Activated T-cell treated with anti-CD3 and anti-CD28 coated beads for 24 hours (primary cell): ENCODE data around the gene ABHD5.

Experiments used
- DNase-seq: peaks from one replicate; pipeline ENCODE4 v3.0.0-alpha.2; 2020; ENCODE audit warnings: low read depth

ABHD5 gene

DNA sequence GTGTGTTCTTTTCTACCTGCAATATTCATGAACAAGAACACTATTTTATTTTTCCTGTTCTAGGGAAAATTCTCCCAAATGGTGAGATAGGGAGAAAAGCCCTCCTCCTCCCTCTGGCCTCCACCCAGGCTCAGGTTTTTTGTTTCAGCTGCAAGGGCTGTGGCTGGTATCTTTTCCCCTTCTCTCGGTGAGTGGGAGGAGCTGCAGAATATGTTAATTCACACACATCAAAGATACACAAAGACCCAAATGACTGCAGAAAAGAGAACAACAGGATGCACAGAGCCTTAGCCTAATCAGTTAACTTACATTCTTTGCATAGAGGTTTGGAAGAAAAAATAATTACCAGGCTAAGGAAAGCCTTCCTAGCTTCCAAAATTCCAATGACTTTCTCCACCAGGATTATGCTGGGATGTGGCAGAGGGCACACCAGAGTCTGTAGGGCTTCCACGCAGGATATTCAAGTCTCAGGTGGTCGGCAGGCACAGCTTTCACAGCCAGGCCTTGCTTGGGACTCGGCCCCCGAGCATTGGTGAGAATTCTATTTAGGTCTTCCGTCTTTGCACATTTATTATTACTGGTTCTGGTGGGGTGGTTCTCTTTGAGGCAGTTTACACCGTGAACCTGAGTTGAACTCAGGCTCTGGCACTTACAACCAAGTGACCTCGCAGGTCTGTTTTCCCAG, 64.9 kb downstream of the ABHD5 start:
- no peak for DNase-seq

DNA sequence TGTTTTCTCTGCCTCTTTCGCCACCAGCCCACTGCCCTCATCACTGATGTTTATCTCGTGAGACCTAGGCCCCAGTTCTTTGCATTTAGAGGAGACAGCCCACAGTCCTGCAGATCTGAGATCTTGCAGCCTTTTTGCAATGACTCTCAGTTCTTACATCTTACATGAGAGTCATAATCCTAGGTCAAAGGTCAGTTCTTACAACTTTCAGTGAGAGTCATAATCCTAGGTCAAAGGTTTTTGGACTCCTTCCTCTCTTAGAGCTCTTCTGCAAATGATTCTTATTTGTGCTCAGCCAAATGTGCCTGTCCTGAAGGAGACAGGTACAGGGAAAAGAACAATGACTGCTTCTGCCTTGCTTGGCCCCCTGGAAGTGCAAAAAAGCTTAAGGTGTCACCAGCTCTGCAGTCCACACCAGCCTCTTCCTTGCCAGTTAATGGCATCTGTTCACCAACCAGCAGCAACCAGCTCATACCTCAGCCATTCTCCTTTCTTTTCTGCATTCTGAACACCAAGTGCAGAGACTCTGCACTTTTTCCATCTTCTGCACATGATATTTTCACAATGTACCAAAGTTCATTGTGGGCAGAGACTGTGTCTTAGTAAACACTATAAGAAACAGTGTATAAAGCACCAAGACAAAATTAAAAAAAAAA, 67.1 kb downstream of the ABHD5 start:
- no peak for DNase-seq

DNA sequence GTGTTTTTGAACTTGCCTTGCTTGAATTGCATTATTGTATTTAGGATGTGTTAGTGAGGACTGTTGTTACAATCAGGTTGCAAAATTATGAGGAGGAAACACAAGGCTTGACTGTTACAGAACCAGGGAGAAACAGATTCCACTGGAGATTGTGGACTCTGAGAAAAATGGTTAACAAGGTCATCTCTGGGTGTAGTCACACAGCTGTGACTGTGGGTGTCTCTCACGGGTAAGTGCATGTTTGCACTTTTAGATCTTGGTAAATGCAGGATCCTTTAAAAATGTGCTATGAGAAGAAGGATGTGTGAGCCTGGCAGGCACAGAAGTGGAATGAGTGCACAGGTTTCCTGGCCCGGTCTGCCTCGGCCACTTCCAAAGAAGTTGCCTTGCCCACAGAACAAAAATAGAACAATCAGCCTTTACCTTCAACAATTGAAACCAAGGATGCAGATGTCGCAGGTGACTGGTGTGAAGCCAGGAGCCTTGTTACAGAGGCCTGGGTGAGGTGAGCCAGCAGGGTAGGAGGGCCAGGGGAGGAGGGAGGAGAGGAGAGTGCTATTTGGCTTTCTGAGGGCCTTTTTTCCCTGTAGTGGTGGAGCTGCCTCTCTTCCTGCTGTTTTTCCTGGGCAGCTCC, 68.0 kb downstream of the ABHD5 start:
- no peak for DNase-seq

DNA sequence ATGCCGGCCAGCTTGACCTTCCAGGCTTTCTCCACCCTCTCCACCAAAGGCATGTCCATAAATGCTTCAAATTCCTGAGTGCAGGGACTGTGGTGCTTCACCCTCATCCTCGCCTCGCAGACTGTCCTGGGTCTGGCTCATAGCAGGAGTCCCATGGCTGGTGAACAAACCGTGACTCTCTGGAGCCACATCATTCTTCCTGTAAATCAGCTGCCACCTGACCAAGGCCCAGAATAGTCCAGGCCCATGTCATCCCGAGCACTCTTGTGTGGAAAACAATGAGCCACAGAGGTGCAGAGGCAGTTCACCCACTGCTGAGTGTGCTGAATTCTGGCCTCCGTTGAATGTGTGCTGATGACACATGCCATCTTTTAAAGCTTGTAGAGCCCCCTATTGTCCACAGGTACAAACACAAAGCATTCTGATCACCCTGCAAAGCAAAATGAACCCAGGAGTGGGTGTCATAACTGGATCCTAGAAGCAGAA, 68.6 kb downstream of the ABHD5 start:
- DNase-seq = no peak

DNA sequence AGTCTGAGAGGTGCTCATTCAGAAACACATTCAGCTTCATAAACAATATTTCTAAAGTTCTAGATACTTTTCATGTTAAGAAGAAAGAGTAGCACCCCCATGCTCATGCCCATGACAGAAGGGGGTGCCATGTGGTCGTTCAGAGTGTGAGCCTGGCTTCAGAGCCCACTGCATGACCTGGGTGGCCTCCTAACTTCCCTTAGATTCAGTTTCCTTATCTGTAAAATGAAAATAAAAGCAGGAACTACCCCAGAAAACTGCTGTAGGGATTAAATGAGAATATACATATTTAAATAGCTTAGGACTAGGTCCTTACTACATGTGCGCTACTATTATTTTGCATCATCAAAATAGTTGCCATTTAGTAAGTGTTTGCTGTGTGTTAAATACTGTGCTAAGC, 69.2 kb downstream of the ABHD5 start:
- no peak for DNase-seq

DNA sequence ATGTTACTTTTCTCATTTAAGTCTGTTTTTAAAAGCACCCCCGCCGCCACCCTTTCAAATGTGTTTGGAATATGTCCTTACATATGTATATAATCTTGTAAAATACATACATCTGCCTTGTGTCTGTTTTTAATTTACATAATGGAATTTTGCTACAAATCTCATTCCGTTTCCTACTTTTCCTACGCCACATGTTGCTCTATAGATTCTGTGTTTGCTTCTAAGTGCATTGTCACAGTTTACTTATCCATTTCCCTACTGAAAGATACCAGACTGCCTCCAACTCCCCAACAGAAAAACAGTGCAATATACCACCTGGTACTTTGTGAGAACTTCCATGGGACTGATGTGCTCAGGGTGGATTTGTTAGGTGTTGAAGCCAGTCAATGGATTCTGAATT, 70.2 kb downstream of the ABHD5 start:
- DNase-seq = no peak

DNA sequence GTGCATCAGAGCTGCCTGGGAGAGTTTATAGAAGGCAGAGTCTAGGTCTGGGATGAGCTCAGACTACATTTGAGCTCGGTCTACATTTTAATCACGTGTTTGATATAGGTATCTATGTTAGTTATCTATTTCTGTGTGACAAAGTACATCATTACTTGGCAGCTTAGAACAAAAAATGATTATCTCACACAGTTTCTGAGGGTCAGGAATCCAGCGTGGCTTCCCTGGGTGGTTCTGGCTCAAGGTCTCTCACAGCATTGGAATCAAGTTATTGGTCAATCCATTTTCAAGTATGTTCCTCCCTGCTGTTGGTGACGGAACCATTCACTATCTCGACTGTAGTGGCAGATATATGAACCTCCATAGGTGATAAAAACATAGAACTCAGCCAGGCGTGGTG, 71.7 kb downstream of the ABHD5 start:
- no peak for DNase-seq

DNA sequence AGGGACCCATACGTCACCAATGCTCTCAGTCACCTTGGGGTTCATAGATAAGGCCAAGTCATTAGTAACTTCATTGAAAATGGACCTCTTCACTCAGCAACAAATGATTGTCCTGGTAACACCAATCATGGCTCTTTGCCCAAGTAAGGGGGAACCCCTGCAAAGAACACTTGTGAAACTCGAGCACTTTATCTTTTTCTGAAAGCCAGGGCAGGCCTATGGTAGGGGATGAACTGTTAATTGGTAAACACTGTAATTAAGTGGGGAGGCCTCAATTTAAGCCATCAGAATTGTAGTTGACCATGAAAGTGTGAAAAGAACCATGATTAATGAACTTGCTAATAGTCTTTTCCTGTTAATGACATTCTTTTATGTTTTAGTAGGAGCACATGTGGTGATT, 73.3 kb downstream of the ABHD5 start:
- no peak for DNase-seq

DNA sequence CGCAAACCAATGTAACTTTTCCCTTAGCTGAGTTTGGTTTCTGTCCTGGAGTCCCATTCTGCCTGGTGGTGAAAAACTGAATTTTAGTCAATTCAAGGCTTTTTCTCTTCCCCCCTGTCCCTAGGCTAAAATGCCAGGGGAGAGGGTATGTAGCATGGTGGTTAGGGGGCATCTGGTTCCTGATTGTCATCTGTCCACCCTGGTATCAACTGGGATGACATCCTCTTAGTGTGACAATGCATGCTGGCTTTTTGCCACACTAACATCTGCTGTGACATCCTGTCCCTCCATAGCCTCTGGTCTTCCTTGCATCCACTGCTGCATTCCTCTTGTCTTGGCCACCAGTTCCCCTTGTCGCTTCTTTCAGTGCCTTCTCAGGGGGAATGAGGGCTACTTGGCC, 73.7 kb downstream of the ABHD5 start:
- DNase-seq = no peak

DNA sequence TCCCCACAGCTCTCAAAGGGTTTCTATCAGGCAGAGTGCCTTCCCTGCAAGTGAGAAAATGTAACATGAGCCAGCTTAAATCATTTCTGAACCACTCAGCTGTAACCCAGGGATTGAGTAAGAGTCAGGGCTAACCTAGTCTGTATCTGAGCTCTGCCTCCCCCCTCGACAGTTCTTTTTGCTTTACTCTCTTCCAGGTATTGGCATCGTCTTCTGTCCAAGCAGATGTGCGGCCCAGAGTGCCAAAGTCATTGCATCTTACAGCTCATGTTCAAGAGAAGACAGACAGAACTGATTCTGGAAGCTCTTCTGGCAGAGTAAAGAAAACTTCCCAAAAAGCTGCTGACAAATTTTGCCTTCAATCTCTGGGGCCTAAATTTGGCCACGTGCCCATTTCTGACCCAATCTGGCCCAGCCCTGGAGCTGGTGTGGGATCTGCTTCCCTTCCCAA, 74.8 kb downstream of the ABHD5 start:
- no peak for DNase-seq

DNA sequence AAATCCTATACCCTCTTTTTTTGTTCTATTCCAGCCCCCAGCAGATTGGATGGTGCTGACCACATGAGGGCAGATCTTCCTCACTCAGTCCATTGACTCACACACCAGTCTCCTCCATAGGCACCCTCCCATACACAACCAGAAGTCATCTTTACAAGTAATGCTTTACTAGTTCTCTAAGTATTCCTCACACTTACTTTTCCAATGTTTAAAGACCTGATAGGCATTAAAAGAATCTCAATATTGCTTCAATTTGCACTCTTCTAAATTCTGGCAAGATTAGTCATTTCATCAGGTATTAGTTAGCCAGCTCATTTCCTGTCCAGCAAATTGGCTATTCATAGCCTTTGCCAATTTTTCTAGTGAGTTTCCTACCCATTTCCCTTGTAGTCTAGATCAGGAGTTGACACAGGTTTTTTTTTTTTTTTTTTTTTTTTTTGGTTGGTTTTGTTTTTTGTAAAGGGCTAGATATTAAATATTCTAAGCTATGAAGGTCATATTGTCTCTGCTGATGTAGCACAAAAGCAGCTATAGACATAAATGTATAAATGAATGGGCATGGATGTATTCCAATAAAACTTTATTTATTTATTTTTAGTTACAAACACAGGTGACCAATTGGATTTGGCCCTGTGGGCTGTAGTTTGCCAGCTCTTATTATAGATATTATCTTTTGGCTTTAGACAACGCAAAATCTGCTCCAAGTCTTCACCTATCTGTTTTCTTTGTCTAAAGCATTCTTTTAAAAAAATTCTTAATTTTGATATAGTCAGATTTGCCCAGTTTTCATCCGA, 76.1 kb downstream of the ABHD5 start:
- DNase-seq = no peak

DNA sequence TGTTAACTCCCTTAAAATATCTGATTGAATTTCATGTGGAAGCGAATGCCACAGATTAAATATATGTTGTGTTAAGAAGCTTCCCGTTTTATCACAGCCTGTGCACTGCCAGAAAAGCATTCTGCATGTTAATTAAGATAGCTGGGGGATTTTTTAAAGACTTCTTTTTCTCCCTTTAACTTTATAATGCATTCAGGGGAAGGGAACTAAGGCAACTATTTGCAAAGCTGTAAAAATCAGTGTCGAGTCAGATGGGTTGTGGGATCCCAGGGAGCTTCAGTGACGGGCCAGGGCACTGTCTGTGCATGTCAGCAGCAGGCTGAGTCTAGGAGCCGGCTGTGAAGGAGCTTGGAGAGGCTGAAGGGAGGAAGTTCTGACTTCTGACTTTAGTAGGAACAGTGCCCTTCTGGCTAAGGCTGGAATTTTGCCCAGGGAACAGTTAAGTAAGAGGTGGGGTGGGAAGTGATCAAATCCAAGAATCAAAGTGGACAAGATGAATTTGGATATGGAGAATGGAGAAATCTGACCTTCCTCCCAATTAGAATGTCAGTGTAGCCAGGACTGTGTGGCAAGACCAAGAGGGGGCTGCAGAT, 77.7 kb downstream of the ABHD5 start:
- DNase-seq = no peak

DNA sequence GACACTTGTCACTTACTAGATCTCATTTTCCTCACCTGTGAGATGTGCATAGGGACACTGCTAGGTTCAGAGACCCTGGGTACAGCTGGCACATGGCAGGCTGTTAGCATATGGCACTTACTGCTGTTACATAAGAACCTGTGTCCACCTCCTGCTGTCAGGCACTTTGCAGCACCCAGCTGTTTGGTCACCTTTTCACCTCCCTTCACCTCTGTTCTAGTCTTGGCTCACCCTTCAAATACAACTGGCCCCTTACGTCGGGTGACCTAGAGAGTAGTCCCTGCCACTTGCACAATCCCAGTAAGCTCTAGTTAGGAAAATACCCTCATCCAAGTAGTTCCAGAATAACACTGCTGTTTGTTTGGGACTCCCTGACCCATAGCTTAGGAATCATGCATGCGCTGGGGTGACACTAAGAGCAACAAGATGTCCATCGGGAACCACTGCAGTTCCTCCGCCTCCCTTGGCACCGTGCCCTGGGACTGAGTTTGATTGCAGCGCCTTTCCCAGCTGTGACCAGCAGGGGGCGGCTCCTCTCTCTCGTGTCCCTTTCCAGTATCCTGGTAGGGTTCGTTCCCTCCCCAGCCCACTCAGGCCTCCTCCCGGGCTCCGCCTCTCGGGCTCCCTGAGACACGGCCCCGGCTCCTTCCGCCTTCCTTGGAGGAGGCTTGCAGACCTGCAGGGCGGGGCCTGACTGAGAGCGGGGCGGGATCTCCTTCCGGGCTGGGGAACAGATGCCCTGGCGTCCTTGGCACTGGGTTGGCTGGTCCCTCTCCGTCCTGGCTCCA, 78.6 kb downstream of the ABHD5 start:
- peak; percentile 60 for DNase-seq

DNA sequence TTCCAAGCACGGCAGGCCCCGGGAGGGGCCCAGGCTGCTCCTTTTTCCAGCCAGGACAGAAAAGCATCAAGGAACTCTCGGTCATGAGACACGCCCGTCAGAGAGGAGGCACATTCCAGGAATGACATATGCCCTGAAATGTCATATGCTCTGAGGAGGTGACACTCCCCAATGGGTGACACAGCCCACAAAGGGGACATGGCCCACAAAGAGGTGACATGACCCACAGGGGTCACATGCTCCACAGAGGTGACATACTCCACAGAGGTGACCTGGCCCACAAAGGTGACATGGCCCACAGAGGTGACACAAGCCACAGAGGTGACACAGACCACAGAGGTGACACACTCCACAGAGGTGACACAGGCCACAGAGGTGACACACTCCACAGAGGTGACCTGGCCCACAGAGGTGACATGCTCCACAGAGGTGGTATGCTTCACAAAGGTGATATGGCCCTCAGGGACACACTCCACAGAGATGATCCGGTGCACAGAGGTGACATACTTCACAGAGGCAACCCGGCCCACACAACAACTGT, 79.2 kb downstream of the ABHD5 start:
- no peak for DNase-seq

DNA sequence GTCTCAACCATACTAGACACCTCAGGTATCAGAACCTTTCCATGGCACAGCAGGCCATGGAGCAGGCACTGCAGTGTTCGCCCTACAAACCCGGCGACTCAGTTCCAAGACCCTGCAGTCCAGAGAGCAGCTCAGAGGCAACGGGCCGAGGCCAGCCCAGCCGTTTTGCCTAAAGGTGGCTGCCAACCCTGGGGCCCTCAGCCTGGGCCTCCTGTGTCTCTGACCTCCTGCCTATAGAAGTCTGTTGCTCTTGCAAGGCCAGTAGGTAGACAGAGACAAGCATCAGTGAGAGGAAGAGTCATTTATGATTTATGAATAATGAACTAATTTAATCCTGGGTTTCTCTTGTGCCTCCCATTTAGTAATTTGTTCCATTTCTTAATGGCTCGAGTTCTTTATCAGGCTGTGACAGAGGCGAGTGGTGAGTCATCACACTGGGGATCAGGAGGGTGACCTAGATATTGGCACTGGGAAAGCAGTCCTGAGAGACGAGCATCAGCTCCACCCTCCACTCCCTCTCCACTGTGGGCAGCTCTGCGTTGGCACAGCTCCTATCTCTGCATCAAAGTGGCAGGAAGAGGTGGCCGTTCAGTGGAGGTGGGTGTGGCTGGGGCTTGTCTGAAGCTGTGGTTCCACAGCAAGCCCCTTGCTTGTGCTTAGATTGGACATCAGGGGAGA, 79.8 kb downstream of the ABHD5 start:
- DNase-seq = peak; percentile 32

DNA sequence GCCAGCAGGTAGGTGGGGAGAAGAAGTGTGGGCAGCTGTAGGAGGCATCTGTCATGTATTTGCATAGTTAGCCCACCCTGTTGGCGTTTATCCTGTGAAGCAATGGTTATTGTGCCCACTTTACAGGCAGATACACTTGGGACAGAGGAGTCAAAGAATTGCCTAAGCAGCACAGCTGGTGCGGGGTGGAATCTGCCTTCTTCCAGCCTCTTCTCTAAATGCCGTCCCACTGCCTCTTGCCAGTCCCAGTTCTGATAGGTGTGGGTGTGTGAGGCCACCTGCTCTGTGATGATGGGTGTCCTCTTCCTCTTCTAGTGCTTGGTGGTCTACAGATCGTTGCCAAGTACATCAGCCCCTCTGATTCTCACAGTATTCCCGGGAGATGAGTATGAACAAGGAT, 80.9 kb downstream of the ABHD5 start:
- DNase-seq = no peak

DNA sequence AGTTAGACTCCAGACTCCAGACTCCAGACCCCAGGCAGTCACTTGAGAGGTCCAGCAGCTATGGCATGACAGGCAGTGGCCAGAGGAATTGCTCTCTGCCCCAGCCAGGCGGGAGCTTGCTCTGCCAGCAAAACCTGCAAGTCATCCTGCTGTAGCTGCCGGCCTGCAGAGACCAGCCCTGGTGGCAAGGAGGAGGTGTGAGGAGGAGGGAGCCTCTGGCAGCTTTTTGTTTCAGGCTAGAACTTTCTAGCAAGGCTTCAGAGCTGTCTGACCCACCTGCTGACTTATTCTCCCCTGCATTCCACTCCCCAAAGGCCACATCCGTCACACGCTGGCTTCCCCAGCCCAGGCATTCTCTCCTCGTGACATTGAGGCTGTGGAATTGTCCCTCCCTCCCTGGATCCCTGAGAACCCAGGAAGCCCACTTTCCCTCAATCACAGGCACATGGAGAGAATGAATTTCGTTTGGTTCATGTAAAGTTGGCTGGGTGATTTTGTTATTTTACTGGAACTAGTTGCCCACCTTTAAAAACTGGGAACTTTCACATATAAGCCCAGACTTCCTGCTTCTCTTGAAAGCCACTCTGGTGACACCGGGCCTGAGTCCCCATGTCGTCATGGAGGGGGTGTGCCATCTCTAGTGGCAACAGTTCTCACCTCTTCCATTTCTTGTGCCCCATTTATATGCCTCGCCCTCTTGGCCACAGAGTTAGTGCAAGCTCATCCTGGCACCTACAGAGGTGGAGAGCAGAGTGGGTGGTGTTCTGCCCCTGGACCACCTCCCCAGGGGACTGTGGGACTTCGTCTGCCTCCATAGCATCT, 82.7 kb downstream of the ABHD5 start:
- DNase-seq = no peak

DNA sequence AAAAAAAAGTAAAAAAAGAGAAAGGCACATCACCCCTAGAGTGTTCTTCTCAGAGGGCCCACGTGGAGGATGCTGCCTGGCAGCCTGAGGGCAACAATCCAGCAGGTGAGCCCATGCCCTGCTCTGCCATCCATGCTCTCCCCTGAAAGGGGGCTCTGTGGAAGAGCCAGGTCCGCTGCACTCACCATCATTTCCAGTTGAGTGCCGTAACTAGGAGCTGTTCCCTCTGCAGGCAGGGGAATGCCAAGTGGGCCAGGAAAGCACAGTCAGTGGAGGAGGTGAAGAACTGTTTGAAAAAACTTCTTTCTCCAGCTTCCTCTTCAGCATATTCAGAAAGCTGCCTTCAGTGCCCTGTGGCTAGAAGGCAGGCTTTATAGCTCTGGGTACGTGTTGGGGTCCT, 84.1 kb downstream of the ABHD5 start:
- DNase-seq = no peak

DNA sequence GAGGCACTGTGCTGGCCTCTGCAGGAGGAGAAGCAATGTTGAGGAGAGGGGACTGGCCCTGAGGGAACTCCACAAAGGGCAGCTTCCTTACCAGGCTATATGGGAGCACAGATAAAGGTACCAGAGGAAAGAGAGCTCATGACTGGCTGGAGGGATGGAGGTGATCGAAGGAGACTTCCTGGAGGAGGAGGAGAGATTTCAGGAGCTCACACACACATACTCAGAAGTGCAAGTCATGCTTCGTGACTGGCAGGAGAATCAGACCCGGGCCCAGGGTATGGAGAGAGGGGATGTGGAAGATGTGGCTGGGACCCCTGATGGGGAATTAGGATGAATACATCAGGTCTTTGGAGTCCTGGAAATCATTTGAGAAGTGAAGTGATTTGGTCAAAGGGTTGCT, 85.4 kb downstream of the ABHD5 start:
- DNase-seq = no peak

DNA sequence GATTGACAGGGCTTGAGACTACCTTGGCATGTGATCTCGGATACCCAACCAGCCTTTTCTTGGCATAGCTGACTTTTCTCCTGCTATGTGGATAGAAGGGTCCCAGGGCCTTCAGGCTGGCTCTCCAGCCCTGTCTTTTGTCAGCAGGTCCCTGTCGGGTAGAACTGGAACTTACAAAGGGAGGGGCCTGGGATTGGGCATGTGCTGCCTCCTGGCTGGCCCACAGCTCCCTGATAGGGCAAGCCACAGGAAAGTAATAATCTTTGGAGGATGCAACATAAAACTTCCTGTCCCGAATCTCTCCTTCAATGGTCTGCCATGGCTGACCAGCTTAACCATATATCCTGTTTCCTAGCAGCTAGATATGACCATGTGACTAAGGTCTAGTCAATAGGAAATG, 89.1 kb downstream of the ABHD5 start:
- DNase-seq = no peak
